HG02571 (cell line): ENCODE results near the gene STRN4.

Experiments
- ATAC-seq: cut with Tn5 transposase; IDR thresholded peaks from one replicate; pipeline ENCODE4 v1.9.1; 2021; ENCODE audit warnings: mild to moderate bottlenecking, moderate library complexity; ENCODE audit not compliant: unreplicated experiment

STRN4 gene

GRCh38 chr19:46725859-46726393 lies 20.3 kb downstream of the STRN4 start:
- ATAC-seq, result no peak

GRCh38 chr19:46725036-46725820 lies 21.0 kb downstream of the STRN4 start:
- no peak for ATAC-seq

GRCh38 chr19:46724468-46724867 lies 21.8 kb downstream of the STRN4 start:
- ATAC-seq, result no peak

GRCh38 chr19:46723471-46723870 lies 22.8 kb downstream of the STRN4 start:
- ATAC-seq, result no peak

- no peak for ATAC-seq
These were observed 23.2 kb downstream of the STRN4 start for GRCh38 chr19:46723023-46723461.

- no peak for ATAC-seq
These were observed 23.7 kb downstream of the STRN4 start for GRCh38 chr19:46722421-46723022.

GRCh38 chr19:46722004-46722380 lies 24.3 kb downstream of the STRN4 start:
- no peak for ATAC-seq

GRCh38 chr19:46721269-46722003 lies 24.8 kb downstream of the STRN4 start:
- no peak for ATAC-seq

GRCh38 chr19:46720503-46721239 lies 25.6 kb downstream of the STRN4 start:
- ATAC-seq, result no peak

GRCh38 chr19:46719629-46720502 lies 26.4 kb downstream of the STRN4 start:
- no peak for ATAC-seq

GRCh38 chr19:46718934-46719622 lies 27.2 kb downstream of the STRN4 start:
- ATAC-seq, result no peak

- ATAC-seq, result no peak
These were observed 27.9 kb downstream of the STRN4 start for GRCh38 chr19:46718157-46718933.

GRCh38 chr19:46717716-46718143 lies 28.5 kb downstream of the STRN4 start:
- no peak for ATAC-seq

- peak; percentile 38 for ATAC-seq
These were observed 29.1 kb downstream of the STRN4 start, which contains the start of gene PRKD2 for GRCh38 chr19:46717034-46717715. PRKD2 (minus strand) TSS chr19:46717114; CDS start chr19:46716370, 744 bp downstream.

- ATAC-seq, result no peak
These were observed 29.6 kb downstream of the STRN4 start for GRCh38 chr19:46716672-46717033.

- no peak for ATAC-seq
These were observed 30.1 kb downstream of the STRN4 start for GRCh38 chr19:46715975-46716671.

- no peak for ATAC-seq
These were observed 30.7 kb downstream of the STRN4 start for GRCh38 chr19:46715620-46715974.
